ENCODE data around the gene RASAL1.

Gene RASAL1

DNA sequence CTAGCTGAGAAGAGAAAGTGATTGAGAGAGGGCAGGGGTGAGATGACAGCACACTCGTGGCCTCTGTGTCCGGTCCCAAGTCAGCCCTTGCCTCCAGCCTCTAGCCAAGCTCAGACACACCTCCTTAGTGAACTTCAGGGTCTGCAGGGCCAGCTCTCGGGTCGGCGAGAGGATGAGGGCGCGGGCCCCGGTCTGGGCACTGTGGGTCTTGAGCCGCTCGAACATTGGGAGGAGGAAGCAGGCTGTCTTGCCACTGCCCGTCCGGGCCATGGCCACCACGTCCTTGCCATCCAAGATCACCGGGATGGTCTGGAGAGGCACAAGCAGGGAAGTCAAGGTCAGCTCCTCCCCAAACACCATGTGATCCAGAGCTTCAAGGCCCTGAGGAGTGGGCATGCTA lies 43.5 kb upstream of the RASAL1 start:
- TF ChIP-seq, protein P1, sequence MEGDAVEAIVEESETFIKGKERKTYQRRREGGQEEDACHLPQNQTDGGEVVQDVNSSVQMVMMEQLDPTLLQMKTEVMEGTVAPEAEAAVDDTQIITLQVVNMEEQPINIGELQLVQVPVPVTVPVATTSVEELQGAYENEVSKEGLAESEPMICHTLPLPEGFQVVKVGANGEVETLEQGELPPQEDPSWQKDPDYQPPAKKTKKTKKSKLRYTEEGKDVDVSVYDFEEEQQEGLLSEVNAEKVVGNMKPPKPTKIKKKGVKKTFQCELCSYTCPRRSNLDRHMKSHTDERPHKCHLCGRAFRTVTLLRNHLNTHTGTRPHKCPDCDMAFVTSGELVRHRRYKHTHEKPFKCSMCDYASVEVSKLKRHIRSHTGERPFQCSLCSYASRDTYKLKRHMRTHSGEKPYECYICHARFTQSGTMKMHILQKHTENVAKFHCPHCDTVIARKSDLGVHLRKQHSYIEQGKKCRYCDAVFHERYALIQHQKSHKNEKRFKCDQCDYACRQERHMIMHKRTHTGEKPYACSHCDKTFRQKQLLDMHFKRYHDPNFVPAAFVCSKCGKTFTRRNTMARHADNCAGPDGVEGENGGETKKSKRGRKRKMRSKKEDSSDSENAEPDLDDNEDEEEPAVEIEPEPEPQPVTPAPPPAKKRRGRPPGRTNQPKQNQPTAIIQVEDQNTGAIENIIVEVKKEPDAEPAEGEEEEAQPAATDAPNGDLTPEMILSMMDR (IDR thresholded peaks at IDR 0.05; ENCODE audit: low read depth, low read length, missing control alignments): no peak
- DNase-seq (ENCODE audit: extremely low read depth, low read depth): no peak
- H3K4me3 ChIP-seq (replicated peaks; ENCODE audit: low read depth, low read length): no peak overlapping the region

DNA sequence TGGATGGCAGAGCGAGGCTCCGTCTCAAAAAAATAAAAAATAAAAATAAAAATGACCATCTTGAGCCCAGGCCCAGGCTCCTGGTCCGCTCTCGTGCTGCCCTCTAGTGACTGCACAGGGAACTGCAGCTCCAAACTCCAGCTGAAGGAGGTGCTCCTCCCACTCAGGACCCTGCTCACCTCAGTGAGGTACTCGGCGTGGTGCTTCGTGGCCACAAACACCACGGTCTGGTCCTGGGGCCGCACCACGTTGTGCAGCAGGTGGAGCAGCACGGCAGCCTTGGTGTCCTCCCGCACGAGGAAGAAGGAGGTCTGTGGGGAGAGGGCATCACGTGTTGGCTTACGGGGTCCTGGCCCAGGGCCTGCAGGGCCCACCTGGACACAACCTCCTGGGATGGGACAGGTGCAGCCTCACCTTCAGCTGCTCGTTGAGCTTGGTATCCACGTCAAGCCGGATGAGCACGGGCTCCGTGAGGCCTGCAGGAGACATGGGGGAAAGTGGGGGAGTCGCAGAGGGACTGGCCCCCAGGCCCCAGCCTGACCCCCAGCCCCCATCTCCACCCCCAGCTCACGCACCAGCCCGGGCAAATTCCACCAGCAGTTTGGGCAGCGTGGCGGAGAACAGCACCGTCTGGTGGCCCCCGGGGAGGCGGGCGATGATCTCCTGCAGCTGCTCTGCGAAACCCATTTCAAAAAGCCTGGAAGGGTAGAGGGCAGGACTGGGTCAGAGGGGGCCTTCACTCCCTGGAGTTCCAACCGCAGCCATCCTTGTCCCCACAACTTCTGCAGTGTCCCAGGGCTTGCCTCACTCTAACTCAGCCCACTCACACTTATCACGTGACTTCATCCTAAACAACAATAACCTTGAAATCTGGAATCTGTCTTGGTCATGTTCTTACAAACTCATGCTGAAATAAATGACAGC lies 39.2 kb upstream of the RASAL1 start:
- H3K4me3 ChIP-seq (replicated peaks; ENCODE audit: low read depth, low read length): no peak overlapping the region
- DNase-seq (ENCODE audit: extremely low read depth, low read depth): no peak
- TF ChIP-seq, protein P1 (IDR thresholded peaks at IDR 0.05; ENCODE audit: low read depth, low read length, missing control alignments): peak; percentile 99

DNA sequence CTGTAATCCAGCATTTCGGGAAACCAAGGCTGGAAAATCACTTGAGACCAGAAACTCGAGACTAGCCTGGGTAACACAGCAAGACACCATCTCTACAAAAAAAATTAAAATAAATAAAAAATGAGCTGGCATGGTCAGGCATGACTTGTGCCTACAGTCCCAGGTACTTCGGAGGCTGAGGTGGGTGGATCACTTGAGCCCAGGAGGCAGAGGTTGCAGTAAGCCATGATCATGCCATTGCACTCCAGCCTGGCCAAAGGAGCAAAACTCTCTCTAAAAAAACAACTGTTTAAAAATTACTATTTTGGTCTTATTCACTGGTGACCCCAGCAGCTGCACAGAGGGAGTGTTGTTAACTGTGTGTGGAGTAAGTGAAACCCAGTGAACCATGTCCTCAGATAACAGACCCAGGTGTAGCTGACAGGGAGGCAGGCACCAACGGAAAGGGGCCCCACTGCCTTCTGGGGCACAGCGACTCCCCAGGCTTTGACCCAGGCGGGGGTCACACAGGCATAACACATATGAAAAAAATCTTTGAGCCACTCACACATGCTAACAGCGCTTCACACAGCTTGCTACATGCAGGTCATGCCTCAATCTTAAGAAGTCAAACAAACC lies 37.6 kb upstream of the RASAL1 start:
- TF ChIP-seq, protein P1 (IDR thresholded peaks at IDR 0.05; ENCODE audit: low read depth, low read length, missing control alignments): no peak
- H3K4me3 ChIP-seq (replicated peaks; ENCODE audit: low read depth, low read length): no peak overlapping the region
- DNase-seq (ENCODE audit: extremely low read depth, low read depth): no peak

DNA sequence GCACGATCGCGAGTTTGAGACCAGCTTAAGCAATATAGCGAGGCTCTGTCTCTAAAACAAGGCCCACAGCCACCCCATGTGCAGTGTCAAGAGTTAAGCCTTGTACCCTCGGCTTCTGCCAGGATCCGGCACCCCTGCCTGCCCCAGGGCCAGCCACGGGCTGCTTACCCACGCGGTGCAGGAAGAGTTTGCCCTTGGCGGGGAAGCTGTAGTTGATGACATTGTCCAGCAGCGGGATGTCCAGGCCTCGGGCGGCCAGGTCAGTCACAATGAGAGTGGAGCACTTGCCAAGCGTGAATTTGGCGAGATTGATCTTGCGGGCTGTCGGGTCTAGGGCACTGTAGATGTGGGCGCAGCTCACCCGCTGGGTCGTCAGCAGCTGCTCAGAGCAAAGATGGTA lies 36.6 kb upstream of the RASAL1 start:
- TF ChIP-seq, protein P1 (IDR thresholded peaks at IDR 0.05; ENCODE audit: low read depth, low read length, missing control alignments): no peak
- H3K4me3 ChIP-seq (replicated peaks; ENCODE audit: low read depth, low read length): no peak overlapping the region
- no peak for DNase-seq (ENCODE audit: extremely low read depth, low read depth)

DNA sequence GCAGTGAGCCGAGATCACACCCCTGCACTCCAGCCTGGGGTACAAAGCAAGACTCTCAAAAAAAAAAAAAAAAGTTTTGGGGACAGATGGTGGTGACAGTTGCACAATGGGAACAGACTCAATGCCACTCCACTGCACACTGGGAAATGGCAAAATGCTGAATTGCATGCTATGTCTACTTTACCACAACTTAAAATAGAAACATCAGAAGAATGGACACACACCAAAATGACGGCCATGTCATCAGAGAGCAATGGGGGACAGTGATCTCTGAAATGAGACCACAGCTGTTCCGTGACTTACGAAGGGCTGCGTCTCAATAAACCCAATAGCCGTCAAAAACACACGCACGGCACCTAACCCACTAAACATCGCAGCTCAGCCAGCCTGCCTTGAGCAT lies 36.0 kb upstream of the RASAL1 start:
- TF ChIP-seq, protein P1 (IDR thresholded peaks at IDR 0.05; ENCODE audit: low read depth, low read length, missing control alignments): no peak
- H3K4me3 ChIP-seq (replicated peaks; ENCODE audit: low read depth, low read length): no peak overlapping the region
- DNase-seq (ENCODE audit: extremely low read depth, low read depth): no peak

DNA sequence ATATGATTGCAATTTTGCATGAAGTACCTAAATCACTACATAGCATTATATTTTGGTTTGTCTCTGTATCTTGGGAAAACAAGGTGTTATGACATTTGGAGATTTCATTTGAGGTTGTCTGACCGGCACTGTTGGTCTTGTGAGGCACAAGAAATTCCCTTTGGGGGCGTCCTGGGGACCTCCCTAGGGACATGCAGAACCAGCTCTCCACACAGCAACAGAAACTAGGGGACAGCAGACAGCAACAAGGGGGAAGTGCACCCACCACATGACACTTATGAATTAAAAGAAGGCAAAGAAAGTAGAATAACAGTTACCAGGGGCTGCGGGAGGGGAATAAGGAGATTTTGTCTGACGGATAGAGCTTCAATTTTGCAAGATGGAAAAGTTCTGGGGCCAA lies 35.4 kb upstream of the RASAL1 start:
- TF ChIP-seq, protein P1 (IDR thresholded peaks at IDR 0.05; ENCODE audit: low read depth, low read length, missing control alignments): no peak
- no peak for DNase-seq (ENCODE audit: extremely low read depth, low read depth)
- H3K4me3 ChIP-seq (replicated peaks; ENCODE audit: low read depth, low read length): no peak overlapping the region

Data from HFF-Myc (cell line).